ENCODE results near the gene ATOSA.

The ATOSA gene

GRCh38 chr15:52710050-52710707 lies 31.0 kb upstream of the ATOSA start:
- H2BK5ac ChIP-seq (ENCODE audit: low read length): no peak overlapping the region
- no peak overlapping the region for H4K5ac ChIP-seq (ENCODE audit: low read length)
- no peak overlapping the region for H3K4me2 ChIP-seq (ENCODE audit: low read length)
- no CpG with 5 or more reads among the region's 1 CpG for WGBS (ENCODE audit: extremely low coverage, insufficient coverage, low lambda C conversion rate)
- H3K18ac ChIP-seq (ENCODE audit: low read length): no peak overlapping the region
- no peak overlapping the region for H3K27ac ChIP-seq (ENCODE audit: low read depth, low read length)
- H3K27me3 ChIP-seq (ENCODE audit: insufficient read depth, low read length, poor library complexity): no peaks in the 10 kb centered on the region
- H3K9ac ChIP-seq (ENCODE audit: low read length): no peak overlapping the region
- H2BK120ac ChIP-seq (ENCODE audit: low read depth, low read length): no peak overlapping the region
- no peaks in the 10 kb centered on the region for H3K79me1 ChIP-seq (ENCODE audit: low read length)
- H3K36me3 ChIP-seq (ENCODE audit: control insufficient read depth, insufficient read depth, low read length): no peaks in the 10 kb centered on the region
- no peaks in the 10 kb centered on the region for H3K79me2 ChIP-seq (ENCODE audit: control insufficient read depth, insufficient read depth, low read length)
- H3K56ac ChIP-seq (ENCODE audit: low read length): no peak overlapping the region
- DNase-seq: no peak
- H3K4ac ChIP-seq (ENCODE audit: low read depth, low read length): no peak overlapping the region
- H2BK15ac ChIP-seq (replicated peaks; ENCODE audit: low read depth): no peak overlapping the region
- no peak overlapping the region for H4K8ac ChIP-seq (ENCODE audit: low read depth, low read length)
- H2AK5ac ChIP-seq (ENCODE audit: low read length): no peak overlapping the region
- no peak overlapping the region for H3K23ac ChIP-seq (ENCODE audit: low read length)
- no peak overlapping the region for H3K4me3 ChIP-seq (ENCODE audit: low read length)
- H3K4me1 ChIP-seq (ENCODE audit: control insufficient read depth, low read depth, low read length): no peaks in the 10 kb centered on the region

DNA sequence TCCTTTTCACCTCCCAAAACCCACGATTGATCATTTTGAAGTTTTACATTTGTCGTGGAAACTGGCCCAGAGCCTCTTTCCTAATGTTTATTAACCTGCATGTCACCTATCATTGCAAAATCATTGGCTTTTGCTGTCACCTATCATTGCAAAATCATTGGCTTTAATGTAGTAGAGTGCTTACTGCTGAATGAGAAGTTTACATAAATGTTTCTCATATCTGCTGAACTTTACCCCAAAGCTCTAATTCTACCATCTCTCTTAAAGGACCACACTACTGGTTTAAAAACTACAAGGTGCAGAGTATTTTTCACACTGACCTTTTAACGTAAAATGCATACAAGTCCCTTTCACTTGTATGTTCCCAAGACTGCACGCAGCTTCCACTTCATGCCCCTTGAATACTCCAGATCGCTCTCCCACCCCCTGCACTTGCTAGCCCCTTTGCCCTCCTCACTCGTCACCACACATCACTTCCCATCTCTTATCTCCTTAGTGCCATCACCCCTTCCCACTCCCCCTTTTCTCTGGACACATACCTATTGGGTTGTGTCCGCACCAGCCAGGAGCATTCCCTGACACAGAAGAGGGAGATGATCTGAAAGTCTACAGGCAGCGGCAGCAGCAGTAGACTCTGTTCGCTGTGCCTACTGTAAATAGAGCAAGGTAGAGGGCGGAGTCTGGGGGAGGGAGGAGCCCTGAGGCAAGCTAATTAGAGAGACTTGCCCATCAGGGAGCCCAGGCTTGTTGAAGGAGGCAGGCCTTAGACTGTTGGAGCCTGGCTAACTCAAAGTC lies 30.2 kb upstream of the ATOSA start:
- H3K36me3 ChIP-seq (ENCODE audit: control insufficient read depth, insufficient read depth, low read length): no peaks in the 10 kb centered on the region
- no peak overlapping the region for H3K4me3 ChIP-seq (ENCODE audit: low read length)
- no peak overlapping the region for H2BK120ac ChIP-seq (ENCODE audit: low read depth, low read length)
- no peaks in the 10 kb centered on the region for H3K79me2 ChIP-seq (ENCODE audit: control insufficient read depth, insufficient read depth, low read length)
- no peak overlapping the region for H2AK5ac ChIP-seq (ENCODE audit: low read length)
- WGBS (ENCODE audit: extremely low coverage, insufficient coverage, low lambda C conversion rate): no CpG with 5 or more reads among the region's 10 CpGs
- no peak overlapping the region for H3K27ac ChIP-seq (ENCODE audit: low read depth, low read length)
- DNase-seq: peak; percentile 88
- no peak overlapping the region for H4K8ac ChIP-seq (ENCODE audit: low read depth, low read length)
- peak overlapping the region; percentile 19 for H3K4me2 ChIP-seq (ENCODE audit: low read length)
- H3K9ac ChIP-seq (ENCODE audit: low read length): peak overlapping the region; percentile 7
- no peaks in the 10 kb centered on the region for H3K27me3 ChIP-seq (ENCODE audit: insufficient read depth, low read length, poor library complexity)
- no peaks in the 10 kb centered on the region for H3K4me1 ChIP-seq (ENCODE audit: control insufficient read depth, low read depth, low read length)
- no peak overlapping the region for H3K4ac ChIP-seq (ENCODE audit: low read depth, low read length)
- H3K23ac ChIP-seq (ENCODE audit: low read length): no peak overlapping the region
- H3K56ac ChIP-seq (ENCODE audit: low read length): peak overlapping the region; percentile 66
- no peak overlapping the region for H4K5ac ChIP-seq (ENCODE audit: low read length)
- no peak overlapping the region for H3K18ac ChIP-seq (ENCODE audit: low read length)
- no peaks in the 10 kb centered on the region for H3K79me1 ChIP-seq (ENCODE audit: low read length)
- no peak overlapping the region for H2BK15ac ChIP-seq (replicated peaks; ENCODE audit: low read depth)
- H2BK5ac ChIP-seq (ENCODE audit: low read length): no peak overlapping the region

DNA sequence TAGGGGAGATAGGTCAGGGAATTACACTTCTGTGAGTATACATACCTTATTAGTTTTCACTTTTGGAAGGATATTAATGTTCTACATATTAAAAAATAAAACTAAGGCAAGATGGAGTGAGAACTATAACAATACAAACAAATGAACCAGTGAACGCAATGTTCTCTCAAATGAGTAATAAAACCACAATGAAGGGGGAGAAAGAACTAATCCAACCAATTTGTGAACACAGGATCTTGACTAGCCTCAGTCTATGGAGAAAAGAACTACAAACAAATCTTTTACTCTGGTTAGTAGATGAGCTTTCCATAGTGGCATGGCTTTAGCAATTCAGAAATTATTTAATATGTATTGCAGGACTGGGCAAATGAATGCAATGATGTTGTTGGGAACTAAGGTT lies 26.9 kb upstream of the ATOSA start:
- H4K8ac ChIP-seq (ENCODE audit: low read depth, low read length): no peak overlapping the region
- H4K5ac ChIP-seq (ENCODE audit: low read length): no peak overlapping the region
- H3K27ac ChIP-seq (ENCODE audit: low read depth, low read length): no peak overlapping the region
- no peak overlapping the region for H2AK5ac ChIP-seq (ENCODE audit: low read length)
- WGBS (ENCODE audit: extremely low coverage, insufficient coverage, low lambda C conversion rate): no CpG with 5 or more reads among the region's 1 CpG
- no peaks in the 10 kb centered on the region for H3K27me3 ChIP-seq (ENCODE audit: insufficient read depth, low read length, poor library complexity)
- H3K4ac ChIP-seq (ENCODE audit: low read depth, low read length): no peak overlapping the region
- H3K79me2 ChIP-seq (ENCODE audit: control insufficient read depth, insufficient read depth, low read length): no peaks in the 10 kb centered on the region
- no peak for DNase-seq
- no peak overlapping the region for H2BK15ac ChIP-seq (replicated peaks; ENCODE audit: low read depth)
- H3K18ac ChIP-seq (ENCODE audit: low read length): no peak overlapping the region
- H3K4me3 ChIP-seq (ENCODE audit: low read length): no peak overlapping the region
- no peaks in the 10 kb centered on the region for H3K36me3 ChIP-seq (ENCODE audit: control insufficient read depth, insufficient read depth, low read length)
- no peak overlapping the region for H2BK120ac ChIP-seq (ENCODE audit: low read depth, low read length)
- no peaks in the 10 kb centered on the region for H3K4me1 ChIP-seq (ENCODE audit: control insufficient read depth, low read depth, low read length)
- no peak overlapping the region for H3K23ac ChIP-seq (ENCODE audit: low read length)
- H2BK5ac ChIP-seq (ENCODE audit: low read length): no peak overlapping the region
- no peak overlapping the region for H3K56ac ChIP-seq (ENCODE audit: low read length)
- H3K4me2 ChIP-seq (ENCODE audit: low read length): no peak overlapping the region
- no peaks in the 10 kb centered on the region for H3K79me1 ChIP-seq (ENCODE audit: low read length)
- no peak overlapping the region for H3K9ac ChIP-seq (ENCODE audit: low read length)

GRCh38 chr15:52702390-52702789 lies 23.2 kb upstream of the ATOSA start:
- Histone ChIP-seq H3K9ac (ENCODE audit: low read length) (no peak overlapping the region), H2BK120ac (ENCODE audit: low read depth, low read length) (no peak overlapping the region), H3K18ac (ENCODE audit: low read length) (no peak overlapping the region), H3K4me2 (ENCODE audit: low read length) (no peak overlapping the region), H3K36me3 (ENCODE audit: control insufficient read depth, insufficient read depth, low read length) (no peaks in the 10 kb centered on the region), H3K79me2 (ENCODE audit: control insufficient read depth, insufficient read depth, low read length) (no peaks in the 10 kb centered on the region), H2AK5ac (ENCODE audit: low read length) (no peak overlapping the region), H3K23ac (ENCODE audit: low read length) (no peak overlapping the region), H3K4me1 (ENCODE audit: control insufficient read depth, low read depth, low read length) (no peaks in the 10 kb centered on the region), H3K27ac (ENCODE audit: low read depth, low read length) (no peak overlapping the region), H3K4me3 (ENCODE audit: low read length) (no peak overlapping the region), H2BK15ac (replicated peaks; ENCODE audit: low read depth) (no peak overlapping the region), H3K79me1 (ENCODE audit: low read length) (no peaks in the 10 kb centered on the region), H3K56ac (ENCODE audit: low read length) (no peak overlapping the region), H4K8ac (ENCODE audit: low read depth, low read length) (no peak overlapping the region), H2BK5ac (ENCODE audit: low read length) (no peak overlapping the region), H4K5ac (ENCODE audit: low read length) (no peak overlapping the region), H3K4ac (ENCODE audit: low read depth, low read length) (no peak overlapping the region), H3K27me3 (ENCODE audit: insufficient read depth, low read length, poor library complexity) (no peaks in the 10 kb centered on the region)
- WGBS (ENCODE audit: extremely low coverage, insufficient coverage, low lambda C conversion rate): no CpG with 5 or more reads among the region's 1 CpG
- no peak for DNase-seq

DNA sequence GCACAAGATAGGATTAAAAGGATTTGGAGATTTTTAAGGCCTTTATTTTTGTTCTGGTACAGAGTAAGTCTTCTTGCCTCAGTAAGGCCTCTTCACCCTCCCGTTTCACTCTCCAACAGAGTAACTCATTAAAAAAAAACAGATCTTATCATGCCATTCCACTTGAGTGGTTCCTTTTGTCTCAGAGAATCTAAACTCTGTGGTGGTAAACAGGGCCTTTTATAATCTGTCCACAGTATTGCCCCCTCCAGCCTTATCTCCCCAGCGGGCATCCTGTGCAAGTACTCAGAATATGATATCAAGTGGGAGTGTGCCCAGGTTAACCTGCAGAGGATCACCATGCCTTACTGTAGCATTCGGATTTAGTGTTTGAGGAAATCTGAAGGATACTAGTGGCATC lies 20.3 kb upstream of the ATOSA start:
- Histone ChIP-seq H4K8ac (ENCODE audit: low read depth, low read length) (no peak overlapping the region), H2AK5ac (ENCODE audit: low read length) (no peak overlapping the region), H3K9ac (ENCODE audit: low read length) (no peak overlapping the region), H3K4me3 (ENCODE audit: low read length) (no peak overlapping the region), H4K5ac (ENCODE audit: low read length) (no peak overlapping the region), H3K79me2 (ENCODE audit: control insufficient read depth, insufficient read depth, low read length) (no peaks in the 10 kb centered on the region), H3K27me3 (ENCODE audit: insufficient read depth, low read length, poor library complexity) (no peaks in the 10 kb centered on the region), H3K27ac (ENCODE audit: low read depth, low read length) (no peak overlapping the region), H3K4me2 (ENCODE audit: low read length) (no peak overlapping the region), H2BK5ac (ENCODE audit: low read length) (no peak overlapping the region), H3K4ac (ENCODE audit: low read depth, low read length) (no peak overlapping the region), H3K23ac (ENCODE audit: low read length) (no peak overlapping the region), H2BK120ac (ENCODE audit: low read depth, low read length) (no peak overlapping the region), H3K4me1 (ENCODE audit: control insufficient read depth, low read depth, low read length) (no peaks in the 10 kb centered on the region), H2BK15ac (replicated peaks; ENCODE audit: low read depth) (no peak overlapping the region), H3K56ac (ENCODE audit: low read length) (no peak overlapping the region), H3K18ac (ENCODE audit: low read length) (no peak overlapping the region), H3K79me1 (ENCODE audit: low read length) (no peaks in the 10 kb centered on the region), H3K36me3 (ENCODE audit: control insufficient read depth, insufficient read depth, low read length) (no peaks in the 10 kb centered on the region)
- DNase-seq: peak; percentile 28
- WGBS (ENCODE audit: extremely low coverage, insufficient coverage, low lambda C conversion rate): no CpG with 5 or more reads among the region's 3 CpGs

Measured in mesendoderm (in vitro differentiated cells).